ENCODE measurements around the gene IDS.
A peak's percentile ranks its signal among the peaks of the same experiment; 100 is the strongest.
"Not testable (repeated sequence)": the region's sequence is repeated elsewhere in the genome, so short reads cannot be mapped to it uniquely, and the experiment has no call there.

Gene IDS

DNA sequence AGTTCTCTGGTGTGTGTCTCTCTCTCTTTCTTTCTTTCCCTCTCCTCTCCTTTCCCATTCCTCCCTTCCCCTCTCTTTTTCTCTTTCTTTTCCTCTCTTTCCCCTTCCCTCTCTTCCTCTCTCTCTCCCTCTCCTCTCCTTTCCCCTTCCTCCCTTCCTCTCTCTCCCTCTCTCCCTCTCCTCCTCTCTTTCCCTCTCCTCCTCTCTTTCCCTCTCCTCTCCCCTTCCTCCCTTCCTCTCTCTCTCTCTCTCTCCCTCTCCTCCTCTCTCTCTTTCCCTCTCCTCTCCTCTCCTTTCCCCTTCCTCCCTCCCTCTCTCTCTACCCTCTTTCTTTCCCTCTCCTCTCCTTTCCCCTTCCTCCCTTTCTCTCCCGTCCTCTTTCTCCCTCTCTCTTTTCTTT is 23.3 kb upstream of the IDS start (continued):
- no peak for TF ChIP-seq PRDM4 (tag by site-specific recombination; IDR thresholded peaks at IDR 0.05)
- no peak for TF ChIP-seq ZNF174 (tag by site-specific recombination; IDR thresholded peaks at IDR 0.05)

DNA sequence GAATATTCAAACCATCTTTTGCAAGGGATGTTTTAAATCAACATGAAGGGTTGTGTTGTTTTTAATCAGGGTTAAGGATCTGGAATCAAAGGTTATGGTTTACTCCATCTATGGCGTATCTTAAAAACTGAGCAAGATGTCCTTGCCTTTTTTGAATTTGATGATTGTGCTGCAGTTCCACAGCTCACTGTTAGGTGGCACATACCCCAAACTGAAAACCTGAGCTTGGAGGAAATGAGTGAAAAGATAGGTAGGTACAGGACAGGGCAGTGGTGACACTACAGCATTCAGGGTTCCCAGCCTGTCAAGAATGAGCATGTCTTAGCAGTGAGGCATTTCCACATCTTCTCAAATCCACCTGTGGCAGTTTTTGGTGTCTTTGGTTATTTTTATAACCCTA is 22.6 kb upstream of the IDS start:
- ChIA-PET CTCF (interaction anchor here (0.6 to 3.2 kb wide), 4 partner anchors 11 to 116 kb away, joined by 3 to 12 read pairs (median 3); no protein-coding TSS in a partner anchor), POLR2A (no interaction called here)
- peak; percentile 11; the same call in 1 of the 2 replicates for TF ChIP-seq ZNF654 (tag by site-specific recombination; IDR thresholded peaks at IDR 0.05; ENCODE audit: low read depth)
- no peak for TF ChIP-seq KLF17 (tag by site-specific recombination; IDR thresholded peaks at IDR 0.05)
- peak; percentile 82; the same call in 1 of the 2 replicates for TF ChIP-seq ZNF121 (tag by site-specific recombination; IDR thresholded peaks at IDR 0.05)
- no peak for TF ChIP-seq ZNF623 (tag by site-specific recombination; IDR thresholded peaks at IDR 0.05)
- Histone ChIP-seq H3K4me3 (ENCODE audit: low read depth, low read length) (no peak overlapping the region), H3K9me3 (ENCODE audit: control insufficient read depth, insufficient read depth, low read depth, low read length) (no peaks in the 10 kb centered on the region), H3K27ac (ENCODE audit: extremely low read depth, low read depth, low read length) (no peak overlapping the region), H3K36me3 (ENCODE audit: control insufficient read depth in 2 of 2, insufficient read depth in 1 of 2, low read length in 2 of 2) (peaks cover 0 to 22% of the 10 kb centered on the region in 2 experiments; a peak in 2 of 3 replicates), H3K4me1 (ENCODE audit: control insufficient read depth, insufficient read depth, low read length) (no peaks in the 10 kb centered on the region)

DNA sequence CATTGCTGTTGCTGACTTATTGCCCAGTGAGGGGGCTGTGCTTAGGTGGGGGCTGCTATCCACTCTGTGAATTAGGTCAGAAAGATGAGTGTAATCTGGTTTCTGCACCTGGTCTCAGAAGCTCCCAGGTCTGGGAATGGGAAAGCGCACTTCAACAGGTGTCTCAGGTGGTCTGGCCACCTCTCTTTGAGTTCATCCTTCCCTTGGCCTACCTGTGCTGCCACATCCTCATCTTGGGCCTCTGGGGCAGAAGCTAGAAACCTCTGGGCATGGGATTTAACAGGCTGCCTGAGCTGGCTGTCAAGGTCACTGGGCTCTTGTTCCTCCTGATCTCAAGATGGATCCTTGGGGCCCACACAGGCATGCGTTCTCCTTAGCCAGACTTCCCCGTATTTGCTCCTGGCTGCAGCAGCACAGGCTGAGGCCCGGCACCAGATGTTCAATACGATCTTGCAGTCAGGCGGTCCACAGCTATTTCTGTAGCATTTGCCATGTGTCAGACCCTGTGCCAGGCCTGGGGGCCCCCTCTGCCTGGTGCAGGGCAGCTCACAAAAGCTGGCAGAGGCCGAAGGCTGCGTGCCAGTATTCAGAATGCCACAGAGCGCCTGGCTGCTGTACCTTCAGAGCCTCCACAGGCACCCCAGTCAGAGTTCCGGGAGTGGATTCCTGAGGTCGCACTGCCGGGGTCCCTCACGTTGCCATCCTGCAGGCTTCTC is 21.4 kb upstream of the IDS start:
- H3K27ac ChIP-seq (ENCODE audit: extremely low read depth, low read depth, low read length); H3K4me3 ChIP-seq (ENCODE audit: low read depth, low read length); POLR2A ChIA-PET; H3K9me3 ChIP-seq (ENCODE audit: control insufficient read depth, insufficient read depth, low read depth, low read length); H3K4me1 ChIP-seq (ENCODE audit: control insufficient read depth, insufficient read depth, low read length): not testable (repeated sequence)
- TF ChIP-seq SCRT2 (tag by site-specific recombination; IDR thresholded peaks at IDR 0.05) (peak; percentile 63), KLF1 (tag by site-specific recombination; IDR thresholded peaks at IDR 0.05) (0 out of 2 replicates have a peak, but pooled peaks have one; percentile 13)
- CTCF ChIA-PET: interaction anchor here (0.6 to 1.1 kb wide), 2 partner anchors 11 to 116 kb away, joined by 3 to 6 read pairs; no protein-coding TSS in a partner anchor
- peaks cover 0 to 13% of the 10 kb centered on the region in 2 experiments; a peak in 2 of 3 replicates for H3K36me3 ChIP-seq (ENCODE audit: control insufficient read depth in 2 of 2, insufficient read depth in 1 of 2, low read length in 2 of 2)

DNA sequence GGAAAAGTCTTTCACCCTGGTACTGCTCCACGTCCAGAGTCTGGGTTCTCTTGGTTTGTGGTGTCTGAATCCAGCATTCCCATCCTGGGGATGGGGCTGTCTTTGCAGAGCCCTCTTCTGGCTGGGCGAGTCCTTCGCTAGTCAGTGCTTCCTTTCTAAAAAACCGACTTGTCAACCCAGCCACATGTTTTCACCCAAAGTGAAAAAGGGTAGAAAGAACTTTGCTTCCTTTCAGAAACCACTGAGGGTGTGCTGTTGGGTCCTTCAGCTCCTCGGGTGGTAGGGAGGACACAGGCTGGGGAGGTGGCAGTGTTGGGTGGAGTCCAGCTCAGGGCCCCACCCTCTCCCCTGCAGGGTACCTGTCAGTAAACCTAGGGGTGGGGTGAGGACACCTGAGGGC is 20.8 kb upstream of the IDS start:
- ChIA-PET CTCF (interaction anchor here (0.6 to 1.1 kb wide), 2 partner anchors 10 to 117 kb away, joined by 3 to 6 read pairs; no protein-coding TSS in a partner anchor), POLR2A (interaction anchor here (0.8 kb wide), 1 partner anchor 13 kb away, joined by 3 read pairs; no protein-coding TSS in a partner anchor)
- H3K4me1 ChIP-seq (ENCODE audit: control insufficient read depth, insufficient read depth, low read length); H3K9me3 ChIP-seq (ENCODE audit: control insufficient read depth, insufficient read depth, low read depth, low read length); H3K27ac ChIP-seq (ENCODE audit: extremely low read depth, low read depth, low read length); H3K4me3 ChIP-seq (ENCODE audit: low read depth, low read length); H3K36me3 ChIP-seq (ENCODE audit: control insufficient read depth in 2 of 2, insufficient read depth in 1 of 2, low read length in 2 of 2): not testable (repeated sequence)

GRCh38 chrX:149525389-149525788 is 20.3 kb upstream of the IDS start:
- H3K27ac ChIP-seq (ENCODE audit: extremely low read depth, low read depth, low read length); H3K36me3 ChIP-seq (ENCODE audit: control insufficient read depth in 2 of 2, insufficient read depth in 1 of 2, low read length in 2 of 2); H3K9me3 ChIP-seq (ENCODE audit: control insufficient read depth, insufficient read depth, low read depth, low read length); H3K4me1 ChIP-seq (ENCODE audit: control insufficient read depth, insufficient read depth, low read length); H3K4me3 ChIP-seq (ENCODE audit: low read depth, low read length); CTCF ChIA-PET: not testable (repeated sequence)
- POLR2A ChIA-PET: interaction anchor here (0.8 kb wide), 1 partner anchor 14 kb away, joined by 3 read pairs; no protein-coding TSS in a partner anchor
- TF ChIP-seq GLIS1 (tag by site-specific recombination; IDR thresholded peaks at IDR 0.05): peak; percentile 52
- TF ChIP-seq ZNF518A (tag by site-specific recombination; conservative IDR thresholded peaks at IDR 0.05; ENCODE audit: low read depth): peak; percentile 43

All from HEK293 (cell line).